ENCODE data around the gene OR2J1.

OR2J1 gene

GRCh38 chr6:29082457-29082856, 16.8 kb upstream of the OR2J1 start:
- Histone ChIP-seq H3K36me3 (ENCODE audit: low read depth) (no peaks in the 10 kb centered on the region), H3K4me1 (ENCODE audit: insufficient read depth, poor library complexity, severe bottlenecking) (no peaks in the 10 kb centered on the region), H3K27me3 (ENCODE audit: insufficient read depth, poor library complexity, severe bottlenecking) (no peaks in the 10 kb centered on the region), H3K4me3 (ENCODE audit: severe bottlenecking) (no peak overlapping the region), H3K9me3 (ENCODE audit: severe bottlenecking) (no peaks in the 10 kb centered on the region), H3K27ac (ENCODE audit: poor library complexity, severe bottlenecking) (no peak overlapping the region)
- no peak for ATAC-seq (ENCODE audit: low read depth)
- no peak for TF ChIP-seq CTCF (IDR thresholded peaks at IDR 0.05; ENCODE audit: poor library complexity, severe bottlenecking)
- no peak for DNase-seq (ENCODE audit: low spot score)

- Histone ChIP-seq H3K27ac (ENCODE audit: poor library complexity, severe bottlenecking) (no peak within 1 kb of the TSS), H3K27me3 (ENCODE audit: insufficient read depth, poor library complexity, severe bottlenecking) (no peaks in the 10 kb centered on the region), H3K4me1 (ENCODE audit: insufficient read depth, poor library complexity, severe bottlenecking) (no peaks in the 10 kb centered on the region), H3K36me3 (ENCODE audit: low read depth) (no peaks in the 10 kb centered on the region), H3K9me3 (ENCODE audit: severe bottlenecking) (peaks cover 4% of the 10 kb centered on the region), H3K4me3 (ENCODE audit: severe bottlenecking) (no peak within 1 kb of the TSS)
- TF ChIP-seq CTCF (IDR thresholded peaks at IDR 0.05; ENCODE audit: poor library complexity, severe bottlenecking), result no peak
- DNase-seq (ENCODE audit: low spot score) (no peak), ATAC-seq (ENCODE audit: low read depth) (no peak)
These were observed 12.1 kb upstream of the OR2J1 start, which contains the start of gene OR2B3 for GRCh38 chr6:29087213-29087612. TSS of gene OR2B3 (minus strand) at chr6:29087313. CDS start at chr6:29087248, 65 bp downstream.

GRCh38 chr6:29092957-29093356, 6.3 kb upstream of the OR2J1 start:
- ATAC-seq (ENCODE audit: low read depth) (no peak), DNase-seq (ENCODE audit: low spot score) (no peak)
- peaks cover 4% of the 10 kb centered on the region for H3K9me3 ChIP-seq (ENCODE audit: severe bottlenecking)
- TF ChIP-seq CTCF (IDR thresholded peaks at IDR 0.05; ENCODE audit: poor library complexity, severe bottlenecking), result no peak
- H3K27ac ChIP-seq (ENCODE audit: poor library complexity, severe bottlenecking), result no peak overlapping the region
- peaks cover 3% of the 10 kb centered on the region for H3K27me3 ChIP-seq (ENCODE audit: insufficient read depth, poor library complexity, severe bottlenecking)
- no peak overlapping the region for H3K4me3 ChIP-seq (ENCODE audit: severe bottlenecking)
- H3K4me1 ChIP-seq (ENCODE audit: insufficient read depth, poor library complexity, severe bottlenecking), result no peaks in the 10 kb centered on the region
- no peaks in the 10 kb centered on the region for H3K36me3 ChIP-seq (ENCODE audit: low read depth)

- no peak for TF ChIP-seq CTCF (IDR thresholded peaks at IDR 0.05; ENCODE audit: poor library complexity, severe bottlenecking)
These were observed 1.5 kb upstream of the OR2J1 start for GRCh38 chr6:29097803-29098202.

GRCh38 chr6:29107758-29108157, 8.5 kb downstream of the OR2J1 start, which contains the start of gene OR2J3:
TSS of gene OR2J3 (plus strand) at chr6:29108058. CDS start at chr6:29111891, 3,833 bp downstream.
- H3K27me3 ChIP-seq (ENCODE audit: insufficient read depth, poor library complexity, severe bottlenecking), result peaks cover 7% of the 10 kb centered on the region
- no peaks in the 10 kb centered on the region for H3K9me3 ChIP-seq (ENCODE audit: severe bottlenecking)
- ATAC-seq (ENCODE audit: low read depth) (no peak), DNase-seq (ENCODE audit: low spot score) (no peak)
- no peaks in the 10 kb centered on the region for H3K36me3 ChIP-seq (ENCODE audit: low read depth)
- no peaks in the 10 kb centered on the region for H3K4me1 ChIP-seq (ENCODE audit: insufficient read depth, poor library complexity, severe bottlenecking)
- H3K4me3 ChIP-seq (ENCODE audit: severe bottlenecking), result no peak within 1 kb of the TSS
- no peak within 1 kb of the TSS for H3K27ac ChIP-seq (ENCODE audit: poor library complexity, severe bottlenecking)
- TF ChIP-seq CTCF (IDR thresholded peaks at IDR 0.05; ENCODE audit: poor library complexity, severe bottlenecking), result no peak

More at GRCh38 chr6:29097803-29098202, 1.5 kb upstream of the OR2J1 start:
- no peaks in the 10 kb centered on the region for H3K36me3 ChIP-seq (ENCODE audit: low read depth)
- no peak for ATAC-seq (ENCODE audit: low read depth)
- H3K4me1 ChIP-seq (ENCODE audit: insufficient read depth, poor library complexity, severe bottlenecking), result no peaks in the 10 kb centered on the region
- H3K27ac ChIP-seq (ENCODE audit: poor library complexity, severe bottlenecking), result no peak overlapping the region
- H3K27me3 ChIP-seq (ENCODE audit: insufficient read depth, poor library complexity, severe bottlenecking), result peaks cover 3% of the 10 kb centered on the region
- no peak for DNase-seq (ENCODE audit: low spot score)
- H3K4me3 ChIP-seq (ENCODE audit: severe bottlenecking), result no peak overlapping the region
- no peaks in the 10 kb centered on the region for H3K9me3 ChIP-seq (ENCODE audit: severe bottlenecking)
